GM20000 (cell line): ENCODE measurements around the gene OSBPL1A.

Experiments
- DNase-seq: peaks from one replicate; pipeline ENCODE4 v3.0.0; 2012; ENCODE audit warnings: low spot score
- TF ChIP-seq, protein P1 (sequence below): IDR thresholded peaks from 2 replicates; pipeline ENCODE4 v1.5.1; 2012; ENCODE audit warnings: mild to moderate bottlenecking, control low read depth; ENCODE audit errors: extremely low read depth, missing control alignments

OSBPL1A gene

DNA sequence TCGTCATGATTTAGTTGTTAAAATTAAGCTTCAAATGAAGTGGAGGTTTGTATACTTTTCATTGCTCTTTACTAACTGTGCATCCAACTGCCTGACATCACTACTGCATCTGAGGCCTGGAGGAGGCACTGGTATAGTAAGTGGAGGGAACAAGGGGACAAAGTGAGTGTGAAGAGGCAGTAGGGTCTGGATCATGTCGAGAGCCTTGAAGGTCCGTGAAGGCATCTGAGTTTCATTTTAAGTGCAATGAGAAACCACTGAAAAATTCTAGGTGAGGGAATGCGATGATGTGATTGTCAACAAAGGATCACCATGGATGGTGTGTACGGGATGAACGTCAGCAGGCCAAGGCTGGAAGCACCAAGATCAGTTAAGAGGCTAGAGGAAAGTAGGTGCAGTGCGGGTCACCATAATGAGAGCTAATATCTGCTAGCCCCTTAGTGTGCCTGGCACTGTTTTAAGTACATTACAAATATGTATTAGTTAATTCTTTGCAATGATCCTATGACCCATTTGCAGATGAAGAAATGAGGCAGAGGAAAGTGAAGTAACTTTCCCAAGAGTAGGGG, 162.7 kb downstream of the OSBPL1A start:
- TF ChIP-seq, protein P1, sequence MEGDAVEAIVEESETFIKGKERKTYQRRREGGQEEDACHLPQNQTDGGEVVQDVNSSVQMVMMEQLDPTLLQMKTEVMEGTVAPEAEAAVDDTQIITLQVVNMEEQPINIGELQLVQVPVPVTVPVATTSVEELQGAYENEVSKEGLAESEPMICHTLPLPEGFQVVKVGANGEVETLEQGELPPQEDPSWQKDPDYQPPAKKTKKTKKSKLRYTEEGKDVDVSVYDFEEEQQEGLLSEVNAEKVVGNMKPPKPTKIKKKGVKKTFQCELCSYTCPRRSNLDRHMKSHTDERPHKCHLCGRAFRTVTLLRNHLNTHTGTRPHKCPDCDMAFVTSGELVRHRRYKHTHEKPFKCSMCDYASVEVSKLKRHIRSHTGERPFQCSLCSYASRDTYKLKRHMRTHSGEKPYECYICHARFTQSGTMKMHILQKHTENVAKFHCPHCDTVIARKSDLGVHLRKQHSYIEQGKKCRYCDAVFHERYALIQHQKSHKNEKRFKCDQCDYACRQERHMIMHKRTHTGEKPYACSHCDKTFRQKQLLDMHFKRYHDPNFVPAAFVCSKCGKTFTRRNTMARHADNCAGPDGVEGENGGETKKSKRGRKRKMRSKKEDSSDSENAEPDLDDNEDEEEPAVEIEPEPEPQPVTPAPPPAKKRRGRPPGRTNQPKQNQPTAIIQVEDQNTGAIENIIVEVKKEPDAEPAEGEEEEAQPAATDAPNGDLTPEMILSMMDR = no peak
- no peak for DNase-seq

DNA sequence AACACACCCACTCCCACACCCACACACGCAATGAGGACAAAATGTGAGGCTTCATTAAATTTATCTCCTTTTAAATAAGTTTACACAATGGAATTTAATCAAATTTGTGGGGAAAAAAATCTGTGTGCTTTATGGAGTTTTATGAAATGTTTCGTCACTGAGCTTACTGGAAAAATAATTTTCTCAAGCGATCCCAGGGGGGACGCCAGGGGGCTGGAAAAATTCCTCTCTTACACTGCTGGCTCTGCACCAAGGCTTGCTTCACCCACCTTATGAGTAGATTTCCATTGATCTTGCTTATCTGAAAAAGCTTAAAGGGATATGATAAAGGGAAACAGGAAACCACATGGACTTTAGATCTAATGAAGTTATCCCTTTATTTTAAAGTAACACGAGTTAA, 163.3 kb downstream of the OSBPL1A start:
- TF ChIP-seq, protein P1 = no peak
- no peak for DNase-seq

DNA sequence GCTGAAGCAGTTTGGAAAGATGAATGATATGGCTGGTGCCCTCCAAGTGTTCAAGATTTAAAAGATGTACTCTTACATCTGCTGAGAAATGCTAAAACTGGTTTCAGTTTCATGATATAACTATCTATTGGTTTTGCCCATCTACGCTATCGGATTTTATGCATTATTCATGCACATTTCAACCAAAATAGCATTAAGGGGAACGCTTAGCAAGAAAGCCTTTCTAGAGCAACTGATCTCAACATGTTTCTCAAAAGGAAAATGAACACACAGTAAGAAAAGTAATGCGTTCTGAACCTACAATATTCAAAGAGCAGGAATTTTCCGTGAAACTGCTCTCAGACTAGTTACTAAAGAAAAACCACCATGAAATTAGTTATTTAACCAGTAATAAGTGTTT, 164.8 kb downstream of the OSBPL1A start:
- TF ChIP-seq, protein P1 = no peak
- DNase-seq = no peak

DNA sequence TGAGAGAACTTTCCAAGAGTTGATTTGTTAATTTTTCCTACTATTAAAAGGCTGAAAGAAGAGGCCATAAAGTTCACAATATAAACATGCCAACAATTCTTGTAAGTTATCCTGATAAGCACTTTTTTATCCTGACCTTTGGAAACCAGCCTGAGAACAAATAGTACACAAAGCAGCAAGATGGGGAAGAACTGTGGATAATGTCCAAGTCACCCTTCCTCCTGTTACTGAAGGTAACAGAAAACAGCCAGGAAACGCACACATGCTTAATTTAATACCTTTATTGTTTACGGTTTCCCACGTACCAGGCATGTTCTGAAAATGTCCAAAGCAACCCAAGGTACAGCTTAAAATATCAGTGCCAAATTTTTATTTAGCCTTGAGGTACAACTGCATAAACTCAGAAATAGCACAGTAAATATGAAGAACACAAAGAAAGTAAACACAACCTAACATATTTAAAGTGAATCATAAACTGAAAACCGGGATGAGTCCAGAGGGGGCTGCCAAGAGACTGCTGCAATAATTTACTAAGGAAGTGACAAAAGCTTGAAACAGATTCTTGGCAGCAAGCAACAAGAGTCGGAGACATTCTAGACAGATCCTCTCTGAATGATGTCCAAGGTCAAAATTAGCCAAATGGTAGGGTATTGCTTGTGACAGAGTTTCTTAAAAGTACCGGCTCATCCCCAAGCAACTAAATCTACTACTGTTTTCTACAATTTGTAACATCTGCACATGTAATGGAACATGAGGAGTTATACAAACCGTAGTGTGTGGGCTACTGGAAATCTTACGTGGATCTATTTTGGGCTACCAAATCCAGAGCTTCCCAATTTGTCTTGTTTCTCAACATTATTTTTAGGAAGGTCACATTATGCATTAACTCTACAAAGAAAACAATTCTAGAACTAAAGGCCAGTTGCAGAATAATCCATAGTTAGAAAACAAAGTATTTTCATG, 165.6 kb downstream of the OSBPL1A start:
- DNase-seq = no peak
- TF ChIP-seq, protein P1 = no peak

DNA sequence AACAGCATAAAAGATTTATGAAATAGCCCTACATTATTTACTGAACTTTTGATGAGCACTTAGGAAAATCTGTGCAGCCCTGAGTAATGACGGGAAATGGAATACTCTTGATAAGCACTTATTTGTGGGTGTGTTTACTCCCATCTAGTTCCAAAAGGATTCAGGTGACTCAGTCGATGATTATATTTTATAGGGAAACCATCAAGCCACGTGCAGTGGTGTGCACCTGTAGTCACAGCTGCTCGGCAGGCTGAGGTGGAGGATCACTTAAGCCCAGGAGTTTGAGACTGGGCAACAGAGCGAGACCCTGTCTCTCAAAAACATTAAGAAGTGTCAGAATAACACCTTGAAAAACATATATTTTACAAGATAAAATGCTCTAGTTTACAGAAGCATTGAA, 166.9 kb downstream of the OSBPL1A start:
- DNase-seq = no peak

DNA sequence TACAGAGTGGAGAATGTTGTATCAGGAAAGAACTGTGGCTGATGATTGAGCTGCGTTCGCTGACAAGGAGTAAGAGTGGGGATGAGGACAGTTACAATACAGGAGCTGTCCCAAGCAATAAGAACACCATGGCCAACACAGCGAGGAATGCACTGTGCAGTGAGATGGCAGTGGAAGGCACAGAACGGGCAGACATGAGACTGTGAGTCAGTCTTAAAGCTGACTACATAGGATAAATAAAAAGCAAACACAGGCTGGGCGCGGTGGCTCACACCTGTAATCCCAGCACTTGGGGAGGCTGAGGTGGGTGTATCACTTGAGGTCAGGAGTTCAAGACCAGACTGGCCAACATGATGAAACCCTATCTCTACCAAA, 169.0 kb downstream of the OSBPL1A start:
- no peak for DNase-seq
- TF ChIP-seq, protein P1 = no peak

More for the DNA sequence above, 166.9 kb downstream of the OSBPL1A start:
- TF ChIP-seq, protein P1 = no peak

DNA sequence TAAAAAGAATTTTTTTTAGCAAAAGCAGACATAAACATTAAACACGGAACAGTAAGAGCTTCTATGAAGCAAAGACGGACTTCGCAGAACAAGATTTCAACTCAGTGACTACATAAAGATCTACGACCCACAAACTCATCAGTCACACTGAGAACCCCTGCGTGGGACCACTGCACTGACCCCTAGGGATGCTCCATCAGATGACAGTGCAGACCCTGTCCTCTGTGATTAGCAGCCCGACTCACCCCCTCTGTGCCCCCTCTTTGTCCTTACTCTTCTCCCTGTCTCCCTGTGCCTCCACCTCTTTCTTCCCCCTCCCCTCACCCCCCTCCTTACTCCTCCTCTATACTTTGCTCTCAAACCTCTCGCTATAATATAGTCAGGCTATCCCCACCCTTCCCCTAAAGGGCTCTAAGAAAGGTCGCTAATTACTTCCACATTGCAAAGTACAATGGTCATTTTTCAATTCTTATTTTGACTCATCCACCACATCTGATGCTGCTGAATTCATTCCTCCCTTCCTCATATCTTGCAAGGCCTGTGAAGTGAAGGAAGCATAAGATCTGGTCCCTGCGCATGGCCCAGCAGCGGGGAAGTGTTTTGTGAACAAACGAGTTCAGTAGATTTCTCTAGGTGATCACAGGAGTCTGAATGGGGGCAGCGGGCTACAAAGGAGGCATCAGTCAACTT, 169.5 kb downstream of the OSBPL1A start:
- DNase-seq = no peak
- TF ChIP-seq, protein P1 = no peak
